Measurements from ENCODE around the gene PRR16. TPM values are rescaled to one million over a fixed set of nuclear protein-coding genes. Genes with fewer than 3 reads are reported as not detected.

Gene PRR16
- total RNA-seq, 4 donors from 2014 or later = 0.48 to 2.3 (median 1.9) TPM; not detected in 1

GRCh38 chr5:120499876-120500563 lies 35.9 kb downstream of the PRR16 start:
- Histone ChIP-seq H3K9me3 (no peaks in the 10 kb centered on the region), H3K4me1 (no peaks in the 10 kb centered on the region), H3K27ac (no peak overlapping the region), H3K27me3 (no peaks in the 10 kb centered on the region), H3K4me3 (no peak overlapping the region), H3K36me3 (no peaks in the 10 kb centered on the region)
- no peak for DNase-seq
- 67 to 74% methylated on average over 5 of the region's 5 CpGs for WGBS, 2 donors
- TF ChIP-seq POLR2A (IDR thresholded peaks at IDR 0.05) (no peak), CTCF (IDR thresholded peaks at IDR 0.05) (no peak)
- intact Hi-C loops (cut with DNase I) = no loop called here

GRCh38 chr5:120502531-120502930 lies 38.4 kb downstream of the PRR16 start:
- H3K27ac ChIP-seq = no peak overlapping the region
- no peak for DNase-seq
- no peaks in the 10 kb centered on the region for H3K27me3 ChIP-seq
- H3K9me3 ChIP-seq = no peaks in the 10 kb centered on the region
- no peaks in the 10 kb centered on the region for H3K4me1 ChIP-seq
- TF ChIP-seq POLR2A (IDR thresholded peaks at IDR 0.05) (no peak), CTCF (IDR thresholded peaks at IDR 0.05) (no peak)
- no peaks in the 10 kb centered on the region for H3K36me3 ChIP-seq
- no peak overlapping the region for H3K4me3 ChIP-seq
- WGBS, 2 donors = 74 to 78% methylated on average over 4 of the region's 4 CpGs
- intact Hi-C loops (cut with DNase I) = no loop called here

GRCh38 chr5:120503341-120503740 lies 39.2 kb downstream of the PRR16 start:
- H3K4me3 ChIP-seq = no peak overlapping the region
- 26 to 29% methylated on average over 1 of the region's 1 CpG for WGBS, 2 donors
- no peaks in the 10 kb centered on the region for H3K9me3 ChIP-seq
- H3K4me1 ChIP-seq = no peaks in the 10 kb centered on the region
- no peaks in the 10 kb centered on the region for H3K27me3 ChIP-seq
- TF ChIP-seq POLR2A (IDR thresholded peaks at IDR 0.05) (no peak), CTCF (IDR thresholded peaks at IDR 0.05) (no peak)
- intact Hi-C loops (cut with DNase I) = no loop called here
- H3K36me3 ChIP-seq = no peaks in the 10 kb centered on the region
- DNase-seq = no peak
- H3K27ac ChIP-seq = no peak overlapping the region

- H3K36me3 ChIP-seq = no peaks in the 10 kb centered on the region
- no peak overlapping the region for H3K4me3 ChIP-seq
- no peaks in the 10 kb centered on the region for H3K27me3 ChIP-seq
- H3K27ac ChIP-seq = no peak overlapping the region
- H3K9me3 ChIP-seq = no peaks in the 10 kb centered on the region
- intact Hi-C loops (cut with DNase I) = no loop called here
- TF ChIP-seq POLR2A (IDR thresholded peaks at IDR 0.05) (no peak), CTCF (IDR thresholded peaks at IDR 0.05) (no peak)
- WGBS, 2 donors = 63 to 73% methylated on average over 2 of the region's 2 CpGs
- no peak for DNase-seq
- no peaks in the 10 kb centered on the region for H3K4me1 ChIP-seq
These were observed 40.0 kb downstream of the PRR16 start for GRCh38 chr5:120504057-120504456.

GRCh38 chr5:120507197-120507596 lies 43.1 kb downstream of the PRR16 start:
- H3K27me3 ChIP-seq = no peaks in the 10 kb centered on the region
- no peaks in the 10 kb centered on the region for H3K36me3 ChIP-seq
- H3K27ac ChIP-seq = no peak overlapping the region
- WGBS, 2 donors = 62 to 66% methylated on average over 2 of the region's 2 CpGs
- H3K9me3 ChIP-seq = no peaks in the 10 kb centered on the region
- no peak overlapping the region for H3K4me3 ChIP-seq
- no peak for DNase-seq
- no peak for TF ChIP-seq CTCF (IDR thresholded peaks at IDR 0.05)
- TF ChIP-seq POLR2A (IDR thresholded peaks at IDR 0.05) = no peak
- no peaks in the 10 kb centered on the region for H3K4me1 ChIP-seq
- intact Hi-C loops (cut with DNase I) = no loop called here

Data from esophagus squamous epithelium (tissue), 5 donors.